ENCODE measurements around the gene RNF180.

The RNF180 gene, protein sequence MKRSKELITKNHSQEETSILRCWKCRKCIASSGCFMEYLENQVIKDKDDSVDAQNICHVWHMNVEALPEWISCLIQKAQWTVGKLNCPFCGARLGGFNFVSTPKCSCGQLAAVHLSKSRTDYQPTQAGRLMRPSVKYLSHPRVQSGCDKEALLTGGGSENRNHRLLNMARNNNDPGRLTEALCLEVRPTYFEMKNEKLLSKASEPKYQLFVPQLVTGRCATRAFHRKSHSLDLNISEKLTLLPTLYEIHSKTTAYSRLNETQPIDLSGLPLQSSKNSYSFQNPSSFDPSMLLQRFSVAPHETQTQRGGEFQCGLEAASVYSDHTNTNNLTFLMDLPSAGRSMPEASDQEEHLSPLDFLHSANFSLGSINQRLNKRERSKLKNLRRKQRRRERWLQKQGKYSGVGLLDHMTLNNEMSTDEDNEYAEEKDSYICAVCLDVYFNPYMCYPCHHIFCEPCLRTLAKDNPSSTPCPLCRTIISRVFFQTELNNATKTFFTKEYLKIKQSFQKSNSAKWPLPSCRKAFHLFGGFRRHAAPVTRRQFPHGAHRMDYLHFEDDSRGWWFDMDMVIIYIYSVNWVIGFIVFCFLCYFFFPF

DNA sequence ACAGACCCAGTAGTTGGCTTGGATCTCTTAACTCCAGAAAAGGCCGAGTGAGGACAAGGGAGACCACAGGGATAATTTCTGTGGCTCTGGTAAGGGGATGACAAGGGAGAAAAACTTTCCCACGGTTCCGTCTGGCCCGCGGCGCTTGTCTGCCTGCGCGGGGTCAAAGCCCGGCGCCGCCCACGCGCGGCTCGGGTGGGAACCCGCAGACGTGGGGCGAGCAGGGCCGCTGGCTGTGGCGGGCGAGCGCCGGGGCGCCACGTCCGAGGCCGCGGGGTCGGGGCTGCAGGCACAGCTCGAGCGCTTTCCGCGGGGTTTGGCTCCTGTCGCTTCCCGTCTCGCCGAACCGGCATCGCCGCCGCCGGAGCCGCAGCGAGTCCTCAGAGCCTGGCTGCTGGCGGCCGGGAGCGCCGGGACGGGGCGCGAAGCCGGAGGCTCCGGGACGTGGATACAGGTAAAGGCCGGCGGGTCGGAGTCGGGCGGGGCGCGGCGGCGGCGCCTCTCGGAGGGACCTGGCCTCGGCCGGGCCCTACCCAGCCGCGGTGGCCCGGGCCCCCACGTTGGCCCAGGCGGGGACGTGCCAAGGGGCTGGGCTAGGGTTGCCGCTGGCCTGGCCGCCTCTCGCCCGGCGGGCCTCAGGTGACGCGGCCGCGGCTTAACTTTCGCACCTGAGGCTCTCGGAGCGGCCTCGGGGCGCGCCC is at the start of gene RNF180:
RNF180 (plus strand) TSS at position 344 of the 701 bp plus-strand sequence. CDS start 34,965 bp downstream, outside the sequence.
- no peak for DNase-seq

DNA sequence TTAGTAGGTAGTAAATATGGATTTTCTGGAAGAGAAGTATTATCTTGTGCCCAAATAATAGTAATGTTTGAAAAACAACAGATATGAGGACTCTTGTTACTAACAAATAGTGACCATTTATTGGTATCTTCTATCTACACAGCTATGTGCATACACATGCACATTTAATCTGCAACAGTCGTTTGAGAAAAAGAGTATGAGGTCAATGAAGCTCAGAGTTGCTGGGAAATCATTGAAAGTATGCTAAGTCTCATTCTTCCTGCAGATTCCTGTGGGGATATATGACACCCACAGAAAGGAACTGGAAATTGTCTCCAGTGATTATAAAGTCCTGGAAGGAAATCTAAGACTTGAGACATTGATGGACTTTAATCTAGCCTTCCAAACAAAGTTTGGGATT is 40.1 kb upstream of the RNF180 start:
- no peak for DNase-seq

DNA sequence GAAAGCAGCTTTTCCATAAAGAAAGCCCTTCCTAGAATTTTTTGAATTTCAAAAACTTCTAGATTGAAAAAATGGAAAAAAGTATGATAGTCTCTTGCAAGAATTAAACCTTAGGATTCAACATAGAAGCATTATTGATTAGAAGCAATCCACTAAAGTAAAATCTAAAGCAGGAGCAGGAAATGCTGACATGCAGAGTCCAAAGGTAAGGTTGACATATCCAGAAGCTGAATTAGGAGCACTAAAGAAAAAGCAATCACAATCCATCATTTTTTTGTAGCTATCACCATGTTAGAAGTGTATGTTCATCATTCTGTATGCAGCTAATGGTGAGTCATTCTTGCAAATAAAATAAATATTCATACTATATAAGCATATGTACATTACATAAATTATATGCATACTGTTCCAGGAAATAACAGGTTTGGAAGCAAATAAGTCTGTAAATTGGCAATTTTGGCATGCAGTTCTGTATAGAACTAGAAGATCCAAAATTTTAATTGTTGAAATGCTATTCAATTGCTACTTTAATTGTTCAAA is 39.4 kb upstream of the RNF180 start:
- no peak for DNase-seq

DNA sequence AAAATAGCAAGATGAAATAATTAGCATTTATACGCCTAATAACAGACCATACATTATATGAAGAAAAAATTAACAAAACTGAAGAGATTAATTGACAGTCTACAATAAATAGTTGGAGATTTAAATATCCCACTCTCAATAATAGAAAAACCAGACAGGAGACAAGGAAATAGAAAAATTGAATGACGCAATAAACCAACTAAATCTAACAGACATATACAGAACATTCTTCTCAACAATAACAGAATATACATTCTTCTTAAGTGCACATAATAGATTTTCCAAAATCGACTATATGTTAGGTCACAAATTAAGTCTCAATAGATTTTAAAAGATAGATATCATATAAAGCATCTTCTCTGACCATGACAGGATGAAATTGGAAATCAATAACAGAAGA is 25.6 kb upstream of the RNF180 start:
- no peak for DNase-seq

DNA sequence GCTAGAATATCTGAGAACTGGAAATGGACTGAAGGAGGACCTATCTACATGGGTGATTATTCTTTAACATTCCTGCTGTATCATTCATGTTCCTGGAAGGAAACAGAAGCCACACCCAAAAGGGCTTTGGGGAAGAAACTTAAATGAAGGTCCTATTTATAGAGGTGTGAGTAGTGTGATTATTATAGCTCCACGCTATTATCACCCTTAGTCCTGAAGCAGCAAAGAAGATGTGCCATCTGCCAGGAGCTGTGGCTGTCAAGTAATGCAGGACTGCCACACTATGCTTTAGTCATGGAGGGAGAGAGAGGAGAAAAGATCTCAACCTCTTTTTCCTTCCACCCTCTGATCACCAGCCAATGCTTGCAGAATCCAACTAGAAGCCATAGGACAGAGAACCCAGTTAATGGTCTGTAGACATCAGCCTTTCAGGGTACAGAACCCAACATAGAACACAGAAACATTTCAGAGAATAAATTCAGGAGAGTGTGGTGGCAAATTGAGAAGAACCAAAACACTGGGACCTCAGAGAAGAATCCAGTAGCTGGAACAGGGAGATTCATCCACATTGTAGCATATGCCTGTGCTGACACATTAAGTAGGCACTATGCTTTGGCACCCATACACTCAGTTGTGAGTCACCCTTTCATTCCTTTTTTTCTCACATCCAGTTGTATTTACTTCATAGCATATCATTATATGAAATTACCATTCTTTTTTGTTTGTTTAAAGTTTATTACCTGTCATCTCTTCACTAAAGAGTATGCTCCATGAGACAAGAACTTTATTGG is 21.0 kb upstream of the RNF180 start:
- no peak for DNase-seq

DNA sequence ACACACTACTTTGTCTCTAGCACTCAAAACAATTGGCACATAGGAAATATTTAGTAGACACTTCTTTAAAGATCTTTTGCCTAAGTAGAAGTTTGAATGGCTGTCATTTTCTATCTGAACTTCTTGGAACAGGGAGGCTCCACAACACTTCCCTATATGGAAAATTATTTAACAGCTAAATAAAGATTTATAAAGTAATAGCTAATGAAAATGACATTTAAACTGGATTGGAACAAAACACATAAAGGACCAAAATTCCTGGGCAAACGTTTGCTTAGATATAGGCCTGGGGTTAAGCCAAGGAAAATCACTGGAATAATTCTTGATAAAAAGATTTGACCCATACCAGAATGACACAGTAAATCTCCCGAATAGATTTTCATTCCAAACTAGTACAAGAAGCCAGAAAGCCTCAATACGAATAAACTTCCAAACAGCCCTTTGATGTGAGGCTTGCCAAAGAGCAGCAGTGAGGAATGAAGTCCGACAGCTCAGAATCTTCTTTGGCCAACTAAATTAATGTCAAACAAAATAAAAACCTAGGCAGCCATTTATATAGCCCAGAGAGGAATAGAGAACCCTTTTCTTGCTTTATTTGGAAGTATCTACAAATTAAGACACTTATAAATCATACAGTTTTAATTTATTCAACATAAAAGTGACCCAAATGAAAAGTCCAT is 20.3 kb upstream of the RNF180 start:
- no peak for DNase-seq

DNA sequence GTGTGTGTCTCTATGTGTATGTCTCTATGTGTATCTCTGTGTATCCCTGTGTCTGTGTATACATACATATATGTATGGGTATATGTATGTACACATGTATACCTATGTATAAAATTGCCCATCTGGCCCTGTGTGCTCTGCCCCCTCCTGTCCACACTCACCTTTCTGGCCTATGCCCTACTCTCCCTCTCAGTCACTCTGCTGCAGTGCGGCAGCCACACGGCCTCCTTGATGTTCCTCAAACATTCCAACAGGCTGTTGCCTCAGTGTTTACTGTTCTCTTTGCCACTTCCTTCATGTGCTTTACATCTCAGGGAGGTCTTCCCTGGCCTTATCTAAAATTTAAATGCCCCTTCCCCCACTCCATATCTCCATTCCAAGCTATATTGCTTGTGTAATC is 18.3 kb upstream of the RNF180 start:
- no peak for DNase-seq

DNA sequence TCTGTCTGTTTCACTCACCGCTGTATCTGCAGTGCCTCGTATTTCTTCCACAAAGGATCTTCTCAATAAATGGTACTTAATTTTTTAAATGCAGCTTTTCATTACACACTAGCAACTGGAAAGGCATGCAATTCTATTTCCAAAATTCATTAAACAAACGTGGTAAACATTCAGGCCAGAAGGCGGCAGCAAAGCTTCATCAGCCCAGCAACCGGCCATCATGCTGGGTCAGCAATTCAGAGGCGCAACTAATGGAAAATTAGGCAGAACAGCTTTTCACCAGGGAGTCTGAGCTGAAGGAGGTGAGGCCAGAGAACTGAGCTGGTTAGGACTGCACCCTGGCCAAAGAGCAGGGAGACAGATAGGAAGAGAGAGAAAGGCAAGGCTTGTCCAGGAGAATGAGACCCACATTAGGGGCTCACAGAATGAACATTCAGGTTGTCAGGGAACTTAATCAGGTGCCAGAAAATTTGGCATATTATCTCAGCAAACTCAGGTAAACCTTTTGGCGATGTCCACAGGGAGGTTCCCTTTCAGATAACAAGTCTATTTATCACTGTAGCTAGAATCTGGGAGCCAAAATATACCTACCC is 17.7 kb upstream of the RNF180 start:
- DNase-seq = peak; percentile 26

DNA sequence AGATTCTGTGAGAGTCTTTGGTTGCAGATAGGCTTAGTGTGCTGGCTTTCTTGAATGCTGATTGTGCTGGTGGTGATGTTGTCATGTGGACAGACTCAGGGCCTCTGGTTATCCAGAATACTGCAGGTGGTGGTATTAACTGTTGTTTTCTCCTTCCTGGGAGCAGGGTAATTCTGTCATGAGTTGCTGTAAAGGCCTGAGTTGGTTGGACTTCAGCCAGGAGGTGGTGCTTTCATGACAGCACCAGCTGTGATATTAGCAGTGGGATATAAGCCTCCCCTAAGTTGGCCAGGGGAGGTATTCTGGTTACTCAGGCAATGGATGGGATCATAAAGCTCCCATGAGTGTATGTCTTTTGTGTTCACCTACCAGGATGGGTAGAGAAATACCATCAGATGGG is 16.4 kb upstream of the RNF180 start:
- DNase-seq = no peak

DNA sequence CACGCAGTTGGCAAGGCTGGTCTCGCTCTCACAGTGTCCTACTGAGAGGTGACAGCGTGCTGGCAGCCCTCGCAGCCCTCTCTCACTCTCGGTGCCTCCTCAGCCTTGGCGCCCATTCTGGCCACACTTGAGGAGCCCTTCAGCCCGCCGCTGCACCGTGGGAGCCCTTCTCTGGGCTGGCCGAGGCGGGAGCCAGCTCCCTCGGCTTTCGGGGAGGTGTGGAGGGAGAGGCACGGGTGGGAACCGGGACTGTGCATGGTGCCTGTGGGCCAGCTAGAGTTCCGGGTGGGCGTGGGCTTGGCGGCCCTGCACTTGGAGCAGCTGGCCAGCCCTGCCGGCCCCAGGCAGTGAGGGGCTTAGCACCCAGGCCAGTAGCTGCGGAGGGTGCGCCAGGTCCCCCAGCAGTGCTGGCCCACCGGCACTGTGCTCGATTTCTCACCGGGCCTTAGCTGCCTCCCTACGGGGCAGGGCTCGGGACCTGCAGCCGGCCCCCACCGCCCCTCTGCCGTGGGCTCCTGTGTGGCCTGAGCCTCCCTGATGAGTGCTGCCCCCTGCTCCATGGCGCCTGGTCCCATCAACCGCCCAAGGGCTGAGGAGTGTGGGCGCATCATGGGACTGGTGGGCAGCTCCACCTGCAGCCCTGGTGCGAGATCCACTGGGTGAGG is 15.7 kb upstream of the RNF180 start:
- no peak for DNase-seq

DNA sequence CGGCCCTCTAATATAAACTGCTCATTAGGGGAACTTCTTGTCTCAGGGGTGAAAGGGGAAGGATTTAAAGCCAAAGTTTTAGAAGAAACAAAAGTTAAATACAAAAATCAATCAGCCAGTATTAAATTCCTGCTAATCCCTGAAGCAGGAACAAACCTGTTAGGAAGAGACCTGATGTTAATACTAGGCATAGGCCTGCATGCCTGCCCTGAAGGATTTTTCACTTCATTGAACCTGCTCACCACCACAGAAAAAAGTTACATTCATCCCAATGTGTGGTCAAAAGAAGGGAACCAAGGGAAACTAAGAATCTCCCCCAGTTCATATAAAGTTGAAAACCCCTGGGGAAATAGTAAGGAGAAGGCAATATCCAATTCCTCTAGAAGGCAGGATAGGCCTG is 9.4 kb upstream of the RNF180 start:
- no peak for DNase-seq

DNA sequence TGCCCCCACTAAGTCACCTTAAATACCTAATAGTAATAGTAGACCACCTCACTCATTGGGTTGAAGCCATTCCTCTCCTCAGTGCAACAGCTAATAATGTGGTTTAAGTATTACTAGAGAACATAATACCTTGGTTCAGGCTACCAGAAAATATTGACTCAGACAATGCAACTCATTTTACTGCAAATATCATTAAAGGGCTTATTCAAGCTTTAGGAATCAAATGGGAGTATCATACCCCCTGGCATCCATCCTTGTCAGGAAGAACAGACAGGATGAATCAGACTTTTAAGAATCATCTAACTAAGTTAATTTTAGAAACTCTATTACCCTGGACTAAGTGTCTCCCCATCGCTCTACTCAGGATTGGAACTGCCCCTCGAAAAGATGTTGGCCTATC is 6.8 kb upstream of the RNF180 start:
- no peak for DNase-seq

DNA sequence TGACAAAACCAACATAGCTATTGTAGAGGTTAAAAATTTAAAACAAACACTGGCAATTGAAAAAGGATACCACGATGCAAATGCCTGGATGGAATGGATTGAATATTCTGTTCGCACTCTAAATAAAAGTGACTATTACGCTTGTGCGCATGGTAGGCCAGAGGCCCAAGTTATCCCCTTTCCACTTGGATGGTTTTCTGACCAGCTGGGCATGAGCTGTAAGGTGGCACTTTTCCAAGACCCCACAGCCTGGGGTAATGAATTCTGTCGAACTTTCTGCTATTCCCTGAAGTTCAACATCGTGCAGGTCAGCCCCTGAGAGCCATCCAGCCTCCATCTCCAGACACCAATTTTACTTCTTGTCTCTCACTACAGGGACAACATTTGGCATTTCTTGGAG is 5.4 kb upstream of the RNF180 start:
- no peak for DNase-seq

DNA sequence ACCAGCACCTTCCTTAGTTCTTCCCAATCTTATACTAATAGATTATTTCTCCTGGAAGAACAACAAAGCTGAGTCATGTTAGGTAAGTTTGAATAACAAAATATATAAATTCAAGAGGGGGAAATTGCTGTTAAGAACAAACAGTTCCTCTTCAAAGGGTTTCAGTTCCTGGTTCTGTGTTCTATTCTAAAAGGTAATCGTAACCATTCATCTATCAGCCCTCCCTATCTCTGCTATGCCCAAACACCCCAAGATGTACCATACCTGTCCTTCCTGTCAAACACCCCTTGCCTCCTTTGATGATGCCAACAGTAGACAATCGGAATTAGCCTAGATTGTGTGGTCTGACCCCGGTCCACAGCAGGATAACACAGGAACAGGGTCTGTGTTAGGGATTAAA is 4.2 kb upstream of the RNF180 start:
- DNase-seq = no peak

DNA sequence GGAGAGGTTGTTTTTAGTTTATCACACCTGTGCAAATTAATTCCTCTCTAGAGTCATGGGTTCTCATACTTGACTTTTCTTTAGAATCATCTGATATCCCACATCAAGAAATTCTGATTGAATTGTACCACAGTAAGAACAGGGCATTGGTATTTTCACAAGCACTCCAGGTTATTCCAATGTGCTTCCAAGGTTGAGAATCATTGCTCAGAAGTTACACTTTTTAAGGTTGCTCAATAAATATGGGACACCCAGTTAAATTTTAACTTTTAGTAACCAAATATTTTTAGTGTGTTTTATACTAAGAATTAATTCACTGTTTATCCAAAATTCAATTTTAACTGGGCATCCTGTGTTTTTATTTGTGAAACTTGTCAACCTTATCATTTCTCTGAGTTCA is 2.5 kb upstream of the RNF180 start:
- no peak for DNase-seq

DNA sequence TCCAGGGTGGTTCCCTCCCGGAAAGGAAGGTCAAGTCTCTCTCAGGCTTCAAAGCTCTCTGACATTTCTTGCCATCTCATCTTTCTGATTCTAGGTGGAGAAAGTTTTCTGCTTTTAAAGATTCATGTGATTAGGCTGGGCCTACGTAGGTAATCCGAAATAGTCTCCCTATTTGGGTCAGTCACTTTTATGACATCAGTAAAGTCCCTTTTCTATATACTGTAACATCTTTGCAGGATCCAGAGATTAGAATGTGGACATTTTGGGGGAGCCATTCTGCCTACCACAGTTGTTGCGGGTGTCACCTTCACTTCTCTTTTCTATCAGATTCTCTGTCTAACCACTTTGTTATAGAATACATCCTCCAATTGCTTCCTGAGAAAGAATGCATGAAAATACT is 1.9 kb upstream of the RNF180 start:
- no peak for DNase-seq

DNA sequence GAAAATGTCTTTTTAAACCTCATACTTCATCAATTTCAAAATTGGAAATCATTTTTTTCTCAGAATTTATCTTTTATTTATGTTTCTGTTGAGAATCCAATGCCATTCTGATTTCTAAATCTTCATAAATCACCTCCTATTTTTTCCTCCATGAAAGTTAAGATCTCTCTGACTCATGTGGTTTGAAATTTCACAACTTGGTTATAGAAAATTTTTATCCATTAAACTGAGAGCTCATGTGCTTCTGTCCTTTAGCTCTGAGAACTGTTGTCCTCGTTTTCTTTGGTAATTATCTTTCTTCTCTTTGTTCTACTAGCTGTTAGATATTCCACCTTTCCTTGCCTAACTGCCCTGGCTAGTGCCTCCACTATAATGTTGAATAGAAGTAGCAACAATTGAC is 1.5 kb upstream of the RNF180 start:
- DNase-seq = no peak

DNA sequence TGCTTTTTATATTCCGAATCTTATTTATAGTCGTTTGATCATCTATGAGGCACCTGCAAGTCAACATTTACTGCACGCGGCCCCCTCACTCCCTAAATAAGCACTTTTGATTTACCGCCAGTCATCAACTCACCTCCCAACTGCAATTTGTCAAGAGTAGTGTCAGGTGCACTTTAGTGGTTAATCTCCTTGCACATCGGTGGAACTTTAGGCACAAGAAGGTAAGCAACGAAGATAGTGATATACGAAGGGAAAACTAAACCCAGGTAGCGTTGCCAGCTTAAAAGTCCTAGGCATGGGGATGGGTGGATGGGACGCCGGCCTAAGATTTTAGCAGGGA is 513 bp upstream of the RNF180 start:
- no peak for DNase-seq

DNA sequence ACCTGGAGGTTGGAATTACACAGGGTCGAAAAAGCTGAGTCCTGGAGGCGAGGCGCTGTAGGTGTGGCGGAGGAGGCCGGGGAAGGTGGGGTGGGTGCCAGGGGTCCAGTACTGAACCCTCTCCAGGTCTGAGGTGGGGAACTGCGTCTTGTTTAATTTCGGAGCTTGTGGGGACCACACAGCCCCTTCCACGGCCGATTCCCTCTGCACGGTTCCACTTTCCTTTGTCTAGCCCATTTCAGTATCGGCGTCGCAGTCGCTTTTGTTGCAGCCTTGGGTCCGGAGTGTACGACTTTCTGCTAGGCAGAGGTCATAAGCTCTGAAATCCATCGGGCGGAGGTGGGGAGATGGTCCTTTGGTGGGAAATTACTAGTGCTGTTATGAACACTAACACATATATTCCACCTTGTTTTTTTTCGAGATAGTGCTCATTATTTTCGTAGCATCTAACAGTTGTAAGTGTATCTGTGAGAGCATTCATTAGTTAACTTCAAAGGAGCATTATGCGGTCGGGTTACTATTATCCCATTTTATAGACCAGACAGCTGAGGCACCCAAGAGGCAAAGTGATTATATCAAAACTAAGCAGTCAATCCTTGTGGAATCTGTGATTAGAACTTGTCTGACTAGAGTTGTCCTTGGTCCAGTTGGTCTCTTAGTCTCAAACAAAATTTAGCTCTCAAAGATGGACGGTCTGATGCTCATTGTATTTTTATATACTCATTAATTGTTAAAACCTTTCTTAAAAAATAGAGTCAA is 737 bp downstream of the RNF180 start:
- DNase-seq = no peak

DNA sequence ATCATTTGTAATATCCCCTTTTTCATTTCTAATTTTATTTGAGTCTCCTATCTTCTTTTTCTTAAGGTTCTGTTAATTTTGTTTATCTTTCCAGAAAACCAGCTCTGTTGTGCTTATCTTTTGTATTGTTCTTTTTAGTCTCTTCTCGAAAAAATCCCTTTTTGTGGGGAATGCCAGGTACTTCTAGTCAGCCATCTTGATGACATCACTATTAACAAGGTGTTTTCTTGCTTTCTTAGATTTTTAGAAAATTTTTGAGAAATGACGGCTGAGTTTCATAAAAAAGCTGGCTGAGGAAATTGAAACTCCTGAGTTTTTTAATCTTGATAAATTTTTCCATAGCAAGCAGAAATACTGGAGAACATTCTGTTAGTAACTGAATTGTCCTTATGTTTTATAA is 10.7 kb downstream of the RNF180 start:
- DNase-seq = no peak

Measured in NCI-H2171 treated with DMSO at 0.1 percent for 48 hours (cell line).